Right kidney (tissue), 1 donor: ENCODE measurements around the gene YLPM1.
A peak's percentile ranks its signal among the peaks of the same experiment; 100 is the strongest.

Experiments
- DNase-seq: peaks from one replicate; pipeline ENCODE4 v3.0.0-alpha.2; 2016

Gene YLPM1

DNA sequence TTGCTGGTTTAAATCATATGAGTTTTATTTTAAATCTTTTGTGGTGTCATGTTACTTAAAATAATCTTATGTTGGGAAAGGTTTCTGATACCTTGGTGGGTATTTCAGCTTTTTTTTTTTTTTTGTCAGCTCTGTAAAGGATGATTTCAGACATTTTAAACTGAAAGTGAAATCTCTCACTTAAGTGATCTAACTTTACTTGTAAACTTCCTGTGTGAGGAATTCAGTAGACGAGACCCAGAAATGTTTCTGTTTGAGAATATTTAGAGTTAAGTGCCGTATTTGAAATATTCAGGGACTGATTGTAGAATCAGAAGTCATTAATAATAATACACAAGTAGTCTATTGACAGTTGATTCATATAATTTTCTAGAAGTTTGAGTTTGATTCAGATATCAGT, 75.0 kb downstream of the YLPM1 start:
- DNase-seq = no peak

GRCh38 chr14:74840603-74841030, 77.5 kb downstream of the YLPM1 start:
- DNase-seq = no peak

DNA sequence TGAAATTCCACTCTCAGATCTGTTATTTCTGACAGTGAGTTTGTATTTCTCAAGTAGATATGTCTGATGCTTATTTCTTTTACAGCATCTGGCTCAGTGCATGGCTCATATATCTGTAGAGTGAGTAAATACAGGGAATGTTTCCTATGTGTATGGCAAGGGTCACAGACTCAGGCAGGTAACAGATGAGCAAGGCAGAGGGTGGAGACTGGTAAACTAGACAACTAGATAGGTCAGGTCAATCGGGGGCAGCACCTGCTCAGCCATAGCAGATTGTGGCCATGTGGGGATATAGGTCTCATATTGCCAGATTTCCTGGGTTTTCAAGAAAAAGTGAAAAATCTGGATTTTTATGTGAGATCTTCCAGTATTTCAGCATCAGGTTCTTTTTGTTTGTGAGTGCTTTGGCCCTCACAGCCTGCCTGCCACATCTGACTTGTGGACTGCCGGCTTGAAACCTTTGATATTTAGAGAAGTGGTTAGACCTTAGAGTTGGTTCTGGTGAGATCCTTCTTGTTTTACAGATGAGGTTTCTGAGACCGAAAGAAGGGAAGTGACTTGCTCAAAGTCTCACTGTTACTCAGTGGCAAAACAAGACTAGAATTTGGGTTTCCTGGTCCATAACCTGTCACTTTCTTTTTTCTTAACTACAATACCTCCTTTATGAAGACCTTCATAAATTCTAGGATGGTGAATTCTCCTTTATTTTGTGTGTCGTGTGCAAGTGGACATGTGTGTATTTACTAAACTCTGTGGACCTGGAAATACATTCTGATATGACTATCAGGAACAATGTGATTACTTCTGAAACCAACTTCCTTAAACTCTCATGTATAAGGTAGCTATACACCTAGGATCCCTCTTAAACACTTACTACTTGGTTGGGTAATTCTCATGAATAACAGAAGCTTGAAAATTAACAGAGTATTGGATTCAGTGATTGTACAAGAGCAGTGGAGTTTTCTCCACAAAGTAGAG, 78.4 kb downstream of the YLPM1 start:
- DNase-seq = no peak

DNA sequence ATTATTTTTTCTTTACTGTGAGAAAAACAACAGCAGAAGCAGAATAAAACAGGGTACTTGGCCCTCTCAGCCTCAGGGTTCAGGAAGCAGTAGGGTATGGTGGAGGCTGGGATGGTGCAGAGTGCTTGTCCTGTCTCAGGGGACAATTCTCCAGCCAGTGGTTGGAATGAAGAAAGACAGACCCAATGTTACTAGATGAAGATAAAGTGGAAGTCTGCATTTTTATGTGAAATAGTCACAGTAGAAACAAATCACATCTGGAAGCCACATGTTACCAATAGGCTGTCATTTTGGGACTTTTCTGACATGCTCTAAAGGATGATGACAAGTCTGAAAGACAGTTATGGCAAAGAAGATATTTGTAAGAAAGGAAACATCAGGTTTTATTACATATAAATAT, 80.5 kb downstream of the YLPM1 start:
- no peak for DNase-seq

GRCh38 chr14:74846168-74846567, 83.1 kb downstream of the YLPM1 start:
- DNase-seq = no peak

- DNase-seq = no peak
Observed at GRCh38 chr14:74846968-74847665, 84.0 kb downstream of the YLPM1 start.

DNA sequence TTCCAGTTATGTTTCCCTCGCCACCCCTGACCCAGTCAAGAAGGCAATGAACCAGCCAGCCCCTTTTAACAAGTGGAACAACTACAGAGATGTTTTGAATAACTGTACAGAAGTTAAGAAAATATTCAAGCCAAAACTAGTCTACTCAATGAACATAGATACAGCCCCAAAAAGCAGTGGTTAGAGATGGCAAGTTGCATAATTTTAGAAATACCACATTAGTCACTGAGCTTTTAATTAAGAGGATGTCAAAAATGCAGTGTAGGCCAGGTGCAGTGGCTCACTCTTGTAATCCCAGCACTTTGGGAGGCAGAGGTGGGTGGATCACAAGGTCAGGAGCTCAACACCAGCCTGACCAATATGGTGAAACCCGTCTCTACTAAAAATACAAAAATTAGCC, 85.7 kb downstream of the YLPM1 start:
- no peak for DNase-seq

- DNase-seq = no peak
Observed at GRCh38 chr14:74852922-74853530, 89.9 kb downstream of the YLPM1 start.

- no peak for DNase-seq
Observed at GRCh38 chr14:74853581-74853980, 90.5 kb downstream of the YLPM1 start.

DNA sequence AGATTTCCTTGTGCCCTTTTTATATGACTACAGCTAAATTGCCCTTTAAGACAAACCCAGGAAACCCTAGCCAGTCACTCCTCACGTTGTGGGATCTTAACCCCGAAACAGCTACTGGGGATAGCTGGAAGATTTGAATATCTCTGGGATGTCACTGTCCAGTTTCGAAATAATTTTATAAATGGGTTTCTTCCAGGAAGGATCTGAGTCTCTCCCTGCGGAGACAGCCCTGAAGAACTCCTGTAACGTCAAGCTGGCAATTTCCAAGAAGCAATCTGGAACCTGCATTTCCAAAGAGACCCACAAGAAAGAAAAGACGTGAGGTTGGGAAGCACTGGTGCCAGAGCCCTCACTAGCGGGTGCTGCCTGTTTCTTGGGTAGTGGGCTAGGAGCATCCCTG, 91.9 kb downstream of the YLPM1 start:
- DNase-seq = no peak

DNA sequence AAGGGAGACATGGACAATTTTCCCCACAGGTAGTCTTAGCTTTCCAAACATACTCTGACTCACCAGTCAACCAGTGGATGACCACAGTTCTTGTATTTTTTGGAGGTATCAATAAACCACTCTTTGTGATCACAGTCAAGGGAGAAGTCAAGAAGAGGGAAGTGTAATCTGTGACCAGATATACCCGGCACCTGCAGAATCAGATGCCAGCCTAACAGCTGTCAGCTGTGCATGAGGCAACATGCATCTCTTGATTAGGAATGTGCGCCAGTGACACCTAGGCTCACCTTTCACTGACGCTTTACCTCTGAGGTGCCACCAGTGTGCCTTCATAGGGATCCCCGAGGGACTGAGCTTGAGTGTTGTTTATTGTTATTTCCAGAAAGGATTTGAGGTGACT, 92.8 kb downstream of the YLPM1 start:
- no peak for DNase-seq

- no peak for DNase-seq
Observed at GRCh38 chr14:74856366-74856765, 93.2 kb downstream of the YLPM1 start.

- DNase-seq = no peak
Observed at GRCh38 chr14:74858022-74858421, 94.9 kb downstream of the YLPM1 start.

DNA sequence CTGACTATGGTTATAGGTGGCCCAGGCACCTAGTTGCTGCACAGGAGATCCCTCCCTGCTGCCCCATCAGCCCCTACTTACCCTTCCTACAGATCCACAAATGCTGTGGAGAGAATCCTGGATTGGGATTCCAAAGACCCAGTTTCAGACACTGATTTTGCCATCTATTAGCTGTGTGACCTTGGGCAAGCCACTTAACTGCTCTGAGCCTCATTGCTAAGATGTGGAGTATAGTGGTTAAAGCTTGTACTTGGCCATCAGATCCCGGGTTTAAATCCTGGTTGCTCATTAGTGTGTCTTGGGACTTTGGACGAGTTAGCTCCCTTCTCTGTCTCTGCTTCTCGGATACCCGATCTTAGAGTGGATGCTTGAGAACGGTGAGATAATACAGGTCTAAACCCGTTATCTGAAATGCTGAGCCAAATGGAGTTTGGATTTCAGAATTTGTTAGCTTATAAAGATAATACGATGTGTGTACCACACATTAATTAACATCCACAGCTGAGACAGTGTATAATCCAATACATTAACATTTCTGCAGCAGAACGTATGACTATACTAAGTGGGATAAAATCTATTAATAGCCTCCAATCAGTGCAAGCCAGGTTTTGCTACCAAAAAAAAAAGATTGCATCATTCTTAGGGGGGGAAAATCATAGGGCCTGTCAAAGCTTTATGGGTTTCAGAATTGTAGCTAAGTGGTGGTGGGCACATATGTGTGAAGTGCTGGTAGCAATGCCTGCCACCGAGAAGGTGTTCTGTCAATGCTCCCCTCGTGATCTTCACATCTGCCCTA, 96.8 kb downstream of the YLPM1 start:
- no peak for DNase-seq

DNA sequence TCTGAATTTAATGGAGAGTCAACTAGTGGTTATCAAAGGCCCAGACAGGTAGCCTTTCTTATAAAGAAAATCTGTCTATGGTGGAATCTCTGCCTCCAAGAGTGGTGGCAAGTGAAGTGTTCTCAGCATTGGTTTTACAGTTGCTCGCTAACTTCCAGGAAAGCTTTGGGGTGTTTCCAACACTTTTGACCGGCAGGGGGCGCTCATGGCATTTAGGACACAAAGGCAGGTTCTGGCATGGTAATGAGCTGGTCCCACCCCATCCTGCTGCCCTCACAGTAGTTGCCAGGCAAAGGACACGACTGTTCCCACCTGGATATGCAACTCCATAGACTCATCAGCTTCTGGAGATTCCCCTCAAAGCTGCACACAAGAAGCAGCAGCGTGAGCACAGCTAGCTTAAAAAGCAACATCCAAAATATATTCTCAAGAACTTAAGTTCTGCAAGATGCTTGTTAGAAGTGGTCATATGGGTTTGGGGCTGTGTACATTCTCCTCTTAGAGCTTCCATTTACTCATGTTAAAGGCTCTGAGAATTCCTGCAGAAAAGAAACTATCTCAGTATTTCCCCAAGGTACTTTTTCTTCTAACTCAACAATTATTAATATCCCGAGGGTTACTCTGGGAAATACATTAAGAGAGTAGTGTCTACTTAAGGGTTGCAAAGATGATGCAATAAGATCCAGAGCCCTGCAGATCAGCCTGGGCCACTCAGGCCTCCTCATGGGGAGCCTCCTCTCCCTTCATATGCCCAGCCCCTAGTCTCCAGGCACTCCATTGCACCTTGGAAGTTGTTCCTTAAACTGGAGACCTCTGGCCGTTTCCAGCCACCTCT, 98.0 kb downstream of the YLPM1 start:
- DNase-seq = peak; percentile 36

DNA sequence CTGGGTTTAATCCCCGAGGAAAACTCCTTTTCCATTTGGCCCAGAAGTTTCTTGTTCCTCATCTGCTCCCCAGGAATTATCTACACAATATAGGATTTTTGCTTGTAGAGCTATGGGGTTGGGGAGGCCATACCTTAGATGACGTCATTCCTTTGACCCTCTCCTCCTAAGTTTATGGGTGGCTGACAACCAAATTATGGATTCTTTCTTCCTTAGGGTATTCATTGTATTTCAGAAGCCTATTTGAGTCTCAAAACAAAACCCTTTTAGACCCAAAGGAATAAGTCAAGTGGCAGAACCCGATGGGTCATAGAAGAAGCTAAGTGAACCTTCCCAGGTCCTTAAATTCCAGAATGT, 98.6 kb downstream of the YLPM1 start:
- DNase-seq = no peak

DNA sequence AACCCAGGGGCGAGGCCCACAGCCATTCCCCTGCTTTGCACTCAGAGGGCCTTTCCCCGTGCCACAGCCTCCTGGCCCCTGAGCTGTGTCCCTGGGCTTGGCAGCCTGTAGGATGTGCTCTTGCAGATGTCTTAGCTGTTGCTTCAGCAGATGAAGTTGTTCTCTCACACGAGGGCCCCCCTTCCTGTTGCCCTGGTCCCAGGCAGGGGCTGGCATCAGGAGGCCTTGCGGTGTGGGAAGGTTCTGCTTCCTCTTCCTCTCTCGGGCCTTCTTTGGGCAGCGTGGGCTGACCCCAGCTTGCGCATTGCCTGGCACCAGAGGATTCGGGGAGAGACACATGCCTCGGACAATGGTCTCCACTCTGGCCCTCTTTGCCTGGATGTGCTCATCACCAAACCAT, 100.2 kb downstream of the YLPM1 start:
- no peak for DNase-seq

DNA sequence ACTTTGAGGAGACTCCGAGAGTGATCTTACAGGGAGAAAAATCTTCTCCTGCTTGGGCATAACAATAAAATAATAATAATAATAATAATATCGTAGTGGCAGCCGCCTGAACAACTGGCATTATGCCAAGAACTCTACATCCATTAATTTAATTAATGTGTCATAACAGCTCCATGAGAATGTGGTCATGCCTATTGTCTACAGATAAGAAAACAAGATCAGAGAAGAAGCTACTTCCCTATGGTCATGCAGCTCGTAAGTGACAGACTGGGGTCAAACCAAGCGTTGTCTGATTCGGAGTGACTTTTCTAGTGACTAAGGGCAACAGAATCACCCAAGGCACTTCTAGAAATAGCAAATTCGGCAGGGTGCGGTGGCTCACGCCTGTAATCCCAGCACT, 101.1 kb downstream of the YLPM1 start:
- DNase-seq = no peak

DNA sequence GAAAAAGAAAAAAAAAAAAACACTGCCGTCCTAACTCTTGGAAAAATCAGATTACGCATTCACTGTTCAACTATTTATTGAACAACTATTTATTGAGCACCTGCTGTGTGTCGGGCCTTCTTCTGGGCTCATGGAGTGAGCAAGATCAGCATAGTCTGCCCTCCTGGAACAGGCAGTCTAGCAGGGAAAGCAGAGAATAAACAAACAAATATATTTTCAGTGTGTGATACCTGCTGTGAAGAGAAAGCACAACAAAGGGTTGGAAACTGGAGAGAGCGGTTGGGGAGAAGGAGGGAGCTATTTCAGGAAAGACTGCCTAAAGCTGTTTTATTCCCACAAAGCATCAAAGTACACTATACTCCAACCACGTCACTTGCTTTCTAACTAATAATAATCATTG, 102.0 kb downstream of the YLPM1 start:
- no peak for DNase-seq

GRCh38 chr14:74866708-74867389, 103.7 kb downstream of the YLPM1 start:
- DNase-seq = no peak

- no peak for DNase-seq
Observed at GRCh38 chr14:74867673-74868072, 104.6 kb downstream of the YLPM1 start.
